HepG2 (cell line): Measurements from ENCODE around the gene TOR1AIP1. TPM values are rescaled to one million over a fixed set of nuclear protein-coding genes. Genes with fewer than 3 reads are reported as not detected.

Source experiments
- ATAC-seq: fragments of 200-7000 bp; cut with Tn5 transposase; 3 replicates; pipeline ENCODE4 v1.9.1; 2020; ENCODE audit warnings: mild to moderate bottlenecking, moderate library complexity
- BruUV-seq: library from RNA; stranded (reverse); fragments of 400-500 nt; replicated peaks from 2 replicates; lab custom pipeline; 2021; lab: Mats Ljungman, UMichigan
- CTCF ChIA-PET: fragments of 300-600 bp; formaldehyde crosslinking; extraction: SDS; loops from one replicate; lab custom pipeline; 2021; ENCODE audit warnings: low total read pairs, inconsistent platforms, low intra/inter-chr PET ratio; lab: Yijun Ruan, JAX
- POLR2A ChIA-PET: fragments of 350-600 bp; sonication (Branson Sonifier 250); formaldehyde crosslinking; loops from one replicate; lab custom pipeline; 2020; ENCODE audit warnings: antibody characterized with exemption, inconsistent platforms; lab: Yijun Ruan, JAX
- DNase-seq: peaks from one replicate; pipeline ENCODE4 v3.0.0-alpha.2; 2015; ENCODE audit warnings: low spot score
- FAIRE-seq: peaks from 3 replicates; lab custom pipeline; 2011; peaks lifted over from hg19 to GRCh38; lab: Jason Lieb, UNC
- H2AFZ ChIP-seq: one replicate; pipeline ENCODE4 v1.6.1; 2011; ENCODE audit warnings: low read length, inconsistent platforms
- H3K27ac ChIP-seq: fragments of 300-600 bp; 3 replicates; pipeline ENCODE4 v1.8.0; 2011; ENCODE audit warnings: mixed run types, mild to moderate bottlenecking, mixed read lengths, low read length, inconsistent platforms; ENCODE audit not compliant: insufficient read depth; ENCODE audit errors: extremely low read length
- H3K27me3 ChIP-seq, 2 experiments: fragments of 200-600 bp in 1 of 2; 2 replicates in 1 of 2; 3 replicates in 1 of 2; pipeline versions ENCODE4 v1.6.0 to v1.8.0; 2011; ENCODE audit warnings: low read length in 2 of 2, mild to moderate bottlenecking in 2 of 2, moderate library complexity in 2 of 2, inconsistent platforms in 1 of 2; ENCODE audit not compliant: insufficient read depth in 2 of 2, control insufficient read depth in 1 of 2
- H3K36me3 ChIP-seq, 2 experiments: fragments of 200-600 bp in 1 of 2; replicated peaks in 1 of 2; 2 replicates in 1 of 2; 3 replicates in 1 of 2; pipeline versions ENCODE4 v1.5.1 to v1.8.0; 2011; ENCODE audit warnings: low read length in 2 of 2, inconsistent platforms in 1 of 2; ENCODE audit not compliant: insufficient read depth in 2 of 2, control insufficient read depth in 1 of 2
- H3K4me1 ChIP-seq: 2 replicates; pipeline ENCODE4 v1.5.1; 2012; ENCODE audit warnings: low read length, inconsistent platforms; ENCODE audit not compliant: insufficient read depth
- H3K4me2 ChIP-seq: 2 replicates; pipeline ENCODE4 v1.6.0; 2011; ENCODE audit warnings: low read depth, low read length, inconsistent platforms
- H3K4me3 ChIP-seq, 3 experiments: fragments of 200-600 bp in 1 of 3; sonication (generic), shearing (Covaris generic) in 1 of 3; replicated peaks in 1 of 3; 2 replicates each; pipeline ENCODE4 v1.5.1; 2011 to 2016; ENCODE audit warnings: low read length in 3 of 3, inconsistent platforms in 2 of 3, low read depth in 2 of 3, mild to moderate bottlenecking in 2 of 3, control low read depth in 1 of 3, mixed read lengths in 1 of 3; ENCODE audit not compliant: insufficient read depth in 1 of 3
- H3K79me2 ChIP-seq: one replicate; pipeline ENCODE4 v1.6.1; 2011; ENCODE audit warnings: low read length, inconsistent platforms; ENCODE audit not compliant: insufficient read depth
- H3K9ac ChIP-seq: 2 replicates; pipeline ENCODE4 v1.6.0; 2011; ENCODE audit warnings: mild to moderate bottlenecking, low read depth, low read length, inconsistent platforms; ENCODE audit not compliant: insufficient read depth
- H3K9me3 ChIP-seq: 2 replicates; pipeline ENCODE4 v1.5.1; 2012; ENCODE audit warnings: mild to moderate bottlenecking, low read length
- H4K20me1 ChIP-seq: 2 replicates; pipeline ENCODE4 v1.6.0; 2011; ENCODE audit warnings: inconsistent platforms, mild to moderate bottlenecking, low read length, moderate library complexity; ENCODE audit not compliant: insufficient read depth
- ESRRA ChIP-seq: sonication (generic); formaldehyde crosslinking; IDR thresholded peaks from 2 replicates; pipeline ENCODE4 v1.5.1; 2020; ENCODE audit warnings: mild to moderate bottlenecking, low read depth, missing genetic modification reagents
- MYC ChIP-seq: sonication (generic); formaldehyde crosslinking; IDR thresholded peaks from 2 replicates; pipeline ENCODE4 v1.9.0; 2021; ENCODE audit warnings: missing genetic modification reagents, borderline replicate concordance
- PRPF4 ChIP-seq: fragments of 200-400 bp; formaldehyde crosslinking; IDR thresholded peaks from 2 replicates; pipeline ENCODE4 v1.6.1; 2016; ENCODE audit warnings: low read length, low read depth; ENCODE audit not compliant: poor library complexity, severe bottlenecking
- YY1 ChIP-seq: IDR thresholded peaks from 2 replicates; pipeline ENCODE4 v1.6.1; 2011; ENCODE audit warnings: low read length, low read depth, moderate library complexity, mild to moderate bottlenecking; ENCODE audit not compliant: insufficient read depth, insufficient replicate concordance
- ZNF101 ChIP-seq: sonication (generic); formaldehyde crosslinking; IDR thresholded peaks from 2 replicates; pipeline ENCODE4 v1.4.0; 2020; ENCODE audit warnings: mild to moderate bottlenecking, low read depth, missing genetic modification reagents, borderline replicate concordance
- WGBS: methylation state at CpG from one replicate; pipeline ENCODE4 v1.1.6; 2017; ENCODE audit warnings: low lambda C conversion rate; 5-methylcytosine and 5-hydroxymethylcytosine counted together
- in situ Hi-C: cut with HindIII; loops from 2 replicates; pipeline ENCODE4 v1.10.0; 2017; ENCODE audit warnings: low pct_unique_long_range_greater_than_20kb; ENCODE audit not compliant: extremely low pct_ligation_motif_present
- intact Hi-C: fragments of 100-400 bp; cut with micrococcal nuclease; formaldehyde crosslinking; loops from one replicate; pipeline ENCODE4 v1.10.0; 2022; ENCODE audit not compliant: unreplicated experiment
- polyA plus RNA-seq, 8 experiments: library from polyadenylated mRNA; depleted of rRNA in 3 of 8; stranded (reverse) in 7 of 8; unstranded in 1 of 8; fragments of >200 nt; fragmentation: Illumina TruSeq in 4 of 8; extraction: Trizol in 4 of 8; gene quantifications; 2 replicates each; pipeline versions ENCODE4 v1.2.1 to v1.2.3, GENCODE V29; 2011 to 2016; ENCODE audit warnings: low read depth in 4 of 8, missing spikeins in 1 of 8, mixed read lengths in 1 of 8; ENCODE audit not compliant: insufficient read depth in 1 of 8
- total RNA-seq, 5 experiments: library from RNA; depleted of rRNA; stranded (reverse); fragments of >200 nt; fragmentation: Illumina TruSeq; extraction: Trizol; gene quantifications; 2 replicates each; pipeline ENCODE4 v1.2.3, GENCODE V29; 2016; ENCODE audit warnings: low read depth in 1 of 5
- TF ChIP-seq, protein P1 (sequence below): IDR thresholded peaks from 2 replicates; pipeline ENCODE4 v1.6.1; 2016; ENCODE audit warnings: low read depth, borderline replicate concordance
- TF ChIP-seq, protein P2 (sequence below): sonication (generic); formaldehyde crosslinking; IDR thresholded peaks from 2 replicates; pipeline ENCODE4 v1.5.0; 2020; ENCODE audit warnings: mild to moderate bottlenecking, missing genetic modification reagents
- TF ChIP-seq, protein P3 (sequence below): sonication (generic); formaldehyde crosslinking; IDR thresholded peaks from 2 replicates; pipeline ENCODE4 v1.5.1; 2020; ENCODE audit warnings: mild to moderate bottlenecking, missing genetic modification reagents, borderline replicate concordance
- TF ChIP-seq, protein P4 (sequence below): sonication (generic); formaldehyde crosslinking; IDR thresholded peaks from 2 replicates; pipeline ENCODE4 v1.5.1; 2020; ENCODE audit warnings: missing genetic modification reagents, mild to moderate bottlenecking, borderline replicate concordance

The TOR1AIP1 gene
- total and polyA plus RNA-seq, 2 of the 13 experiments (the other 11 are each of a cell fraction or from before 2014, with no cell fraction given) = 15.6 to 29.0 TPM

DNA sequence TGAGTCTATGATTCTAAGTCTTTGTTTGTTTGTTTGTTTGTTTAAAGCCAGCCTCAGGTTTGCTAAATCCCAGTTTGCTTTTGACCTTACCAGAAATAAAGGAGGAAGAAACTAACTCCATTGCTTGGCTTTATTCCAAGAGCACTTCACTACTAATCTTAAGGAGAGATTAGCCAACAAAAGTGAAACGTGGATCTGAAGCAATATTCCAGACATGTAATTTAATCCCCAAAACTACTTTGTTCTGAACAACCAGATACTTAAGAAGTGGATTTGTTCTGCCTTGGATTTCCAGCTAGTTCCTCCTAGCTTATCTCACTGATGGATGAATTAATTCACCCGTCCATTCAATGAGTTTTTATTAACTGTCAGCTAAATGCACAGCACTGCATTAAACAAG, 56.7 kb downstream of the TOR1AIP1 start:
- in situ Hi-C loops = no loop called here
- ATAC-seq (no peak), FAIRE-seq (no peak), DNase-seq (no peak)
- no peaks in the 10 kb centered on the region for H3K9me3 ChIP-seq
- CTCF ChIA-PET = no interaction called here
- WGBS = 21% methylated on average over 2 of the region's 2 CpGs
- intact Hi-C loops = no loop called here
- BruUV-seq = no TSS peak
- H2AFZ ChIP-seq = no peak overlapping the region
- POLR2A ChIA-PET = no interaction called here
- no peaks in the 10 kb centered on the region for H3K4me1 ChIP-seq
- H3K36me3 ChIP-seq = no peaks in the 10 kb centered on the region
- H3K27me3 ChIP-seq = no peaks in the 10 kb centered on the region
- no peak overlapping the region for H3K4me3 ChIP-seq
- no peak overlapping the region for H3K27ac ChIP-seq
- TF ChIP-seq PRPF4 (no peak), YY1 (no peak), ZNF101 (no peak), MYC (no peak), ESRRA (no peak)
- TF ChIP-seq, protein P1, sequence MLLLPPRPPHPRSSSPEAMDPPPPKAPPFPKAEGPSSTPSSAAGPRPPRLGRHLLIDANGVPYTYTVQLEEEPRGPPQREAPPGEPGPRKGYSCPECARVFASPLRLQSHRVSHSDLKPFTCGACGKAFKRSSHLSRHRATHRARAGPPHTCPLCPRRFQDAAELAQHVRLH = no peak
- TF ChIP-seq, protein P2, sequence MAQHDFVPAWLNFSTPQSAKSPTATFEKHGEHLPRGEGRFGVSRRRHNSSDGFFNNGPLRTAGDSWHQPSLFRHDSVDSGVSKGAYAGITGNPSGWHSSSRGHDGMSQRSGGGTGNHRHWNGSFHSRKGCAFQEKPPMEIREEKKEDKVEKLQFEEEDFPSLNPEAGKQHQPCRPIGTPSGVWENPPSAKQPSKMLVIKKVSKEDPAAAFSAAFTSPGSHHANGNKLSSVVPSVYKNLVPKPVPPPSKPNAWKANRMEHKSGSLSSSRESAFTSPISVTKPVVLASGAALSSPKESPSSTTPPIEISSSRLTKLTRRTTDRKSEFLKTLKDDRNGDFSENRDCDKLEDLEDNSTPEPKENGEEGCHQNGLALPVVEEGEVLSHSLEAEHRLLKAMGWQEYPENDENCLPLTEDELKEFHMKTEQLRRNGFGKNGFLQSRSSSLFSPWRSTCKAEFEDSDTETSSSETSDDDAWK (CRISPR knock-in tag) = no peak
- TF ChIP-seq, protein P3, sequence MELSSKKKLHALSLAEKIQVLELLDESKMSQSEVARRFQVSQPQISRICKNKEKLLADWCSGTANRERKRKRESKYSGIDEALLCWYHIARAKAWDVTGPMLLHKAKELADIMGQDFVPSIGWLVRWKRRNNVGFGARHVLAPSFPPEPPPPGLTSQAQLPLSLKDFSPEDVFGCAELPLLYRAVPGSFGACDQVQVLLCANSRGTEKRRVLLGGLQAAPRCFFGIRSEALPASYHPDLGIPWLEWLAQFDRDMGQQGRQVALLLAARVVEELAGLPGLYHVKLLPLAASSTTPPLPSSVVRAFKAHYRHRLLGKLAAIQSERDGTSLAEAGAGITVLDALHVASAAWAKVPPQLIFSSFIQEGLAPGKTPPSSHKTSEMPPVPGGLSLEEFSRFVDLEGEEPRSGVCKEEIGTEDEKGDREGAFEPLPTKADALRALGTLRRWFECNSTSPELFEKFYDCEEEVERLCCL = no peak
- TF ChIP-seq, protein P4, sequence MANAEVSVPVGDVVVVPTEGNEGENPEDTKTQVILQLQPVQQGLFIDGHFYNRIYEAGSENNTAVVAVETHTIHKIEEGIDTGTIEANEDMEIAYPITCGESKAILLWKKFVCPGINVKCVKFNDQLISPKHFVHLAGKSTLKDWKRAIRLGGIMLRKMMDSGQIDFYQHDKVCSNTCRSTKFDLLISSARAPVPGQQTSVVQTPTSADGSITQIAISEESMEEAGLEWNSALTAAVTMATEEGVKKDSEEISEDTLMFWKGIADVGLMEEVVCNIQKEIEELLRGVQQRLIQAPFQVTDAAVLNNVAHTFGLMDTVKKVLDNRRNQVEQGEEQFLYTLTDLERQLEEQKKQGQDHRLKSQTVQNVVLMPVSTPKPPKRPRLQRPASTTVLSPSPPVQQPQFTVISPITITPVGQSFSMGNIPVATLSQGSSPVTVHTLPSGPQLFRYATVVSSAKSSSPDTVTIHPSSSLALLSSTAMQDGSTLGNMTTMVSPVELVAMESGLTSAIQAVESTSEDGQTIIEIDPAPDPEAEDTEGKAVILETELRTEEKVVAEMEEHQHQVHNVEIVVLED (CRISPR knock-in tag) = no peak
- no peak overlapping the region for H3K9ac ChIP-seq
- no peaks in the 10 kb centered on the region for H4K20me1 ChIP-seq
- H3K4me2 ChIP-seq = no peak overlapping the region
- no peaks in the 10 kb centered on the region for H3K79me2 ChIP-seq
